Glomerular endothelial cell (primary cell): Measurements from ENCODE around the gene NSG1. TPM values are rescaled to one million over a fixed set of nuclear protein-coding genes. Genes with fewer than 3 reads are reported as not detected.
"Not testable (repeated sequence)": the region's sequence is repeated elsewhere in the genome, so short reads cannot be mapped to it uniquely, and the experiment has no call there.

Source experiments
- DNase-seq: peaks from one replicate; pipeline ENCODE4 v3.0.0-alpha.2; 2011; ENCODE audit warnings: low read depth, low spot score; ENCODE audit errors: extremely low read depth
- total RNA-seq: library from RNA; depleted of rRNA; stranded (reverse); fragments of >200 nt; gene quantifications from 2 replicates; pipeline ENCODE4 v1.2.3, GENCODE V29; 2015

NSG1 gene
- total RNA-seq, 1 donor from 2014 or later: not detected

DNA sequence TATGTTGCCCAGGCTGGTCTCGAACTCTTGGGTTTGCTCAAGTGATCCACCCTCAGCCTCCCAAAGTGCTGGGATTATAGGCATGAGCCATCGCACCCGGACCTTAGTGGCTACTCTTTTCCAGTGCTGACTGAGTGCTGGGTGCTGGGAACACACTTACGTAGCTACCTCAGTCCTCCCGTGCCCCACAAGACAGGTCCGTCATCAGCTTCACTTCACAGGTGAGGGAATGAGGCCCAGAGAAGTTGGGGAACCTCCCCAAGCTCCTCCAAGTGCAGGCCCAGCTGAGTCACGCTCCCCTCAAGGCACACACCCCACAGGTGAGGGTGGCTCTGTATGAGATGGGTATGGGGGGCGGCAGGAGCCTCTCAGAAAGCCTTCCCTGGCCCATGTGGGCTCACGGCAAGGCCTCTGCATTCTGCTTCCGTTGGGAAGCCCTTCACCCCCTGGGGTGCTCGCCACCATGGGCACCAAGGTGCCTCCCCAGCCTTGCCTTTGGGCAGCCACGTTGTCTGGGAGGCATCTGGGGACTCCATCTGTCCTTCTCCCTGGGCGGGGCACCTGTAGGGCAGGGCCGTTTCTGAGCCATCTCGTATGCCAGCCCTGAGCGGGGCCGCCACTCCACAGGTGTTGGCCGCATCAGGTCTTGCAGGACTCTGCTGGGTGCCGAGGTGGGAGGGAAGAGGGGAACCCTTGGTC lies 28.4 kb downstream of the NSG1 start:
- DNase-seq: no peak

DNA sequence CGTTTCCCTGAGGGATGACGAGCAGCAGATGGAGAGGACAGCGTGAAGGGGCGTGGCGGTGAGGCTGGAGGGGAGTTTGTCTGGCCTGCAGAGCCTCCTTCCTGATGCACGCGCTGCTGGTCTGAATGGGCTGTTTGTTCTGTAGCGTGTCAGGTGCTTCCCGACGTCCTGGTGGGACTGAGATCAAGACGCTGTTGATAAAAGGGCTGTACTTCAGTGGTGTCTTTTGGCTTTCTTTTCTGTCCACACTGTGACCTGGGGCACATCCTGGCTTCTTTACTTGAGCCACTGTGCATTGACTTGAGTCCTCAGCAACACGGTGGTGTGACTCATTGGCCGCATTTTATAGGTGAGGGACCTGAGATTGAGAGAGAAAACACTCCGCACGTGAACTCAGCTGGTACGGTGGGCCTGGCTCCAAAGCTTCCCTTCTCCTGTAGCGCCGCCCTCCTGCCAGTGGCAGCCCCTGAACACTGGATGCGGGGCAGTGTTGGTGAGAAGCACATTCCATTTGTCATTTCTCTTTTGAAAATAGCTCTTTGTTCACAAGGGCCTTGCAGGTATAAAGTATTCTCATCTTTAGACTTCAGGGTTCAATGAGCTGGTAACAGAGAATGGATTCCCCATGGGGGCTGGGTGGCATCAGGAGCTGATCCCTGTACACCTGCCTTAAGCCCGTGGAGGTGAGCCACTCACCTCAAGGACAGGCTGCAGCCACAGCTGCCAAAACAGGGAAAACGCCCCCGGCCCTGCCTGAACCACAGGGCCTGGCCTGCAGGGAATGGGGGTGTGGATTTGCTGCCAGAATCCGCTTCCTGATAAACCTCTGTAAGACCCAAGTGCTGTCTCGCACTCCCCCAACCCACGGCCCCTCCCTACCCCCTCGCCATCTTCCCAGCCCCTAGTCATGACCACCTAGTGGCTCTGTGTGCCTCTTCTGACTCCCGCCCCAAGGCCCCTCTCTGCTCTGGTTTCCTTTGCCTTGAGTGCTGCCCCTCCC lies 29.2 kb downstream of the NSG1 start:
- no peak for DNase-seq

DNA sequence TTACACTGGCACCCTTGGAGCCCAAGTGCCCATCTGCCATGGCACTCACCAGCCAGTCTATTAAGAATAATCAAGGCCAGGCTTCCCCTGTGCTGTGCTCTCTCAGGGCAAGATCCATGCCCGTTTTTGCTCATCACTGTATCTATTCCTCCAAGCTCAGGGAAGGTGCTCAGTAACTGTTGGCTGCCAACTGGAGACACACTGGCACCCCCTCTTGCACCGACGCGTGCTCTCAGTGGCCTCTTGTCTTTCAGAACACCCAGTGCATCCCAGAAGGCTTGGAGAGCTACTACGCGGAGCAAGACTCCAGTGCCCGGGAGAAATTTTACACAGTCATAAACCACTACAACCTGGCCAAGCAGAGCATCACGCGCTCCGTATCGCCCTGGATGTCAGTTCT lies 30.1 kb downstream of the NSG1 start:
- DNase-seq: no peak

DNA sequence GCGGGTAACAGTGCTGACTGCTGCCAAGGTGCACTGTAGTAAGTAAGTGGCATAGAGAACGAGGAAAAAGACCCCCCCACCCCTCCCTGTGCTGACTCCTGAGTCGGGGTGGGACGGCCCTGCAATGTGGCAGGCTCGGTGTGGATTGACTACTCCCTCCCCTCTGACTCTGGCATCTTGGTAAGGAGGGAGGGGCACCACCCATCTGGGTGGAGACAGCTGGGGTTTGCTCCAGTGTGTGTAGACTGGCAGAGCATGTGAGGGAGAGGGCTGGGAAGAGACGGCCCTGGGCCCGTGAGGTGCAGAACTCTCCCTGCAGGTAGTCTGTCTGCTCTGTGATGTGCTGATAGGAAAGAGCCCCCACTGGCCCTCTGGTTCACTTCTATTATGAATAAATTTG lies 31.0 kb downstream of the NSG1 start:
- no peak for DNase-seq

DNA sequence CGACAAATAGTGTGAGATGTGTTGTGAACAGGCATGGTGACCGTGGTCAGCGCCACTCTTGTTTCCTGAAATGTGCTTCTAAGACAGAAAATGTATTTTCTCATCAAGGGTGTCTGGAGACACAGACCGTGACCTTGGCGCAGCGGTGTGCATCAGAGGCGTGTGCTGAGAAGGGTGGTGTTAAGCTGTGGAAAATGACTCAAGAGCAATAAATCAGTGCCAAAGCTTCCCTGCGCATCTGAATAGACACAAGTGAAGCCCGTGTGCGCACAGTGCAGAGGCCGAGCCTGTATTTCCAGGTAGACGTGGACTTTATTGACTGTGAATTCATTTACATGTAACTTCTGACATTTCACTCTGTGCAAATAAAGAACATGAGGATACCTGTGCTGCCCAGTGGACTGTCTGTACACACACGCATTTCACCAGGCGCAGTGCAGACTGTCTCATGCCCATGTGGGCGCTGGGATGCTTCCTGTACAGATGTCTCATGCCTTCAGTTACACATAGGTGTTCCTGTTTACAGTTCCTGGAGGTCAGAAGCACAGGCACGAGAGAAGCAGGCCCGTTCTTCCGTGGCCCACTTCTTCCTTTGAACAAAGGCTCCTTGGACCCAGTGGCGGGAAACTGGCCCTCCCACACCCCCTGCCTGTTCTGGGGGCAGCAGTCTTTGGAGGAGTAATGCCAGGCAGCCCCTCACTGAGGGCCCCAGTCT lies 31.9 kb downstream of the NSG1 start:
- no peak for DNase-seq

DNA sequence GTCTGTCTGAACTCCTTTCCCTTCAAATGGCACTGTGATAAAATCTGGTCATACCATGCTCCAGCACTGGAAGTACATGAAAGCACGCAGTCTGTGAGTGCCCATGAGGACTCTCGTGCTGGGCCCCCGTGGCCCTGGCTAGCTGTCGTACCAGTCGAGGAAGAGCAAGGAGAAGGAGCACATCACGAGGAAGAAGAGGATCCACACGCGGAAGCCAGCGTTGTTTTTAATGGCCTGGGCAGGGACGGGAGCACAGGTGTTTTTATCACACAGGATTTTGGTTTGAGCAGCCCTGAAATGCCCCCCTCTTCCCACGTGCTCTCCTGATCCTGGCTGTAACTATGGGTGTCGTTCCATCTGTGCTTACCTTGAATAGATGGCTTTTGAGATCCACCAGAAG lies 33.0 kb downstream of the NSG1 start:
- DNase-seq: no peak

DNA sequence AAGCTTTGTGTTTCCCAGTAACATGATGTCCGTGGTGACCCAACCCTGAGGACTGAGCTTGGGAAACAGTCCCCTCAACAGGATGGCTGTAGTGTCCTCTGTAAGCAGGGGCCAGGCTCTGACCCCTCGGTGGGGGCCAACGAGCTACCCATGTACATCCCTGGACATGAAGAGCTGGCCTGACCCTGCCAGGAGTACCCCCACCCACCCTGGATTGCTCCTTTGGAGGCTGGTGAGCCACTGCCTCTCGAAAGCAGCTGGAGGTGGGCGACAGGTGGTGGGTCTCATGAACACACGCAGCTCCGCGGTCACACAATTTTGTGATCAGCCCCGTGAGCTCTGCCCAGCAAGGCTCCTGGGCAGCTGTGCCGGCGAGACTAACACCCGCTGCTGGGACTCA lies 33.5 kb downstream of the NSG1 start:
- DNase-seq: no peak

DNA sequence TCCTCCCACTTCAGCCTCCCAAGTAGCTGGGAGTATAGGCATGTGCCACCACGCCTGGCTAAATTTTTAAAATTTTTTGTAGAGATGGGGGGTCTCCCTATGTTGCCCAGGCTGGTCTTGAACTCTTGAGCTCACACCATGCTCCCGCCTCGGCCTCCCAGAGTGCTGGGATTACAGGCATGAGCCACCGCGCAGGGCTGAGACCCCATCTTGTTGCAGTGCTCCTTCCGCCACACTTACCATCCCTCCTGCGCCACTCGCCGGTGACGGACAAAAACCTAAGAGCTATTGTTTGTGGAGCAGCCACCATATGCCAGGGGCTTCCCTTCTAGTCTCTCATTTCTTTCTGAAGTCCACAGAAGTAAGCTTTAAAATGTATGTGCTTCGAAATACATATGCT lies 34.5 kb downstream of the NSG1 start:
- no peak for DNase-seq

DNA sequence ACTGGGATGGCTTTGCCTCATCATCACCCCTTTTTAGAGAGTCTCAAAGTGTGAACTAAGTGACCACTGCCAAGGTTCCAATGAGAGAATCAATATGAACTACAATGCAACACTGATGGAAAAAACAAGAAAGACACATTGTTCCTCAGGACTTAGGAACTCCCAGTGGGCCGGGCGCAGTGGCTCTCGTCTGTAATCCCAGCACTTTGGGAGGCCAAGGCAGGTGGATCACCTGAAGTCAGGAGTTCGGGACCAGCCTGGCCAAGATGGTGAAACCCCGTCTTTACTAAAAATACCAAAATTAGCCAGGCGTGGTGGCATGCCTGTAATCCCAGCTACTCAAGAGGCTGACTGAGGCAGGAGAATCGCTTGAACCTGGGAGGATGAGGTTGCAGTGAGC lies 35.2 kb downstream of the NSG1 start:
- DNase-seq: not testable (repeated sequence)

DNA sequence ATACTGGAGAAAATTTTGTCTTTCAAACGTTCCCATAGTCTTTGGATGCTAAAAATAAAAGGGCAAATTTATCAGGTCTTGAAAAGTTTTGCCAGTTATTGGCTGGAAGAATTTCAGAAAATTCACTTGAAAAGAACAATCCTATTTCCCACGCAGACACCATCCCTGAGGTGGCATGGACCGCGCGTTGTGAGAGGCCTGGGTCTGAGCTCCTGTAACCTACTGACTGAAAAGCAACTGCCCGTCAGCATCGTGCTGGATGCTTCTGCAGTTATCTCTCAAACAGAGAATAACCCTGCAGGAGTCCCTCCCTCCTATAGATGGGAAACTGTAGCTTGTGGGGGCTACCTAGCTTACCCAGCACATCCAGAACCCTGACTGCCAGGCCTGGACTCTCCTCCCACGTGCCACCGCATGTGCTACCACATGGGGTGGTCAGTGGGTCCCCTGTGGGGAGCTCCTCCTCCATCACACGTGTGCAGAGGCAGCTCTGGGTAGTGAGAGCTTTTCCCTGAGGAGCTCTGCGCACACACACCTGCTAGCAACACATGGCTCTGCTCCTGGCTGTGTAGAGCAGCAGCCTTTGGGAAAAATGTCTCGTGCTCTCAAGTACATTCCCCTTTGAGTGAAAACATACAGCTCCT lies 36.1 kb downstream of the NSG1 start:
- no peak for DNase-seq

DNA sequence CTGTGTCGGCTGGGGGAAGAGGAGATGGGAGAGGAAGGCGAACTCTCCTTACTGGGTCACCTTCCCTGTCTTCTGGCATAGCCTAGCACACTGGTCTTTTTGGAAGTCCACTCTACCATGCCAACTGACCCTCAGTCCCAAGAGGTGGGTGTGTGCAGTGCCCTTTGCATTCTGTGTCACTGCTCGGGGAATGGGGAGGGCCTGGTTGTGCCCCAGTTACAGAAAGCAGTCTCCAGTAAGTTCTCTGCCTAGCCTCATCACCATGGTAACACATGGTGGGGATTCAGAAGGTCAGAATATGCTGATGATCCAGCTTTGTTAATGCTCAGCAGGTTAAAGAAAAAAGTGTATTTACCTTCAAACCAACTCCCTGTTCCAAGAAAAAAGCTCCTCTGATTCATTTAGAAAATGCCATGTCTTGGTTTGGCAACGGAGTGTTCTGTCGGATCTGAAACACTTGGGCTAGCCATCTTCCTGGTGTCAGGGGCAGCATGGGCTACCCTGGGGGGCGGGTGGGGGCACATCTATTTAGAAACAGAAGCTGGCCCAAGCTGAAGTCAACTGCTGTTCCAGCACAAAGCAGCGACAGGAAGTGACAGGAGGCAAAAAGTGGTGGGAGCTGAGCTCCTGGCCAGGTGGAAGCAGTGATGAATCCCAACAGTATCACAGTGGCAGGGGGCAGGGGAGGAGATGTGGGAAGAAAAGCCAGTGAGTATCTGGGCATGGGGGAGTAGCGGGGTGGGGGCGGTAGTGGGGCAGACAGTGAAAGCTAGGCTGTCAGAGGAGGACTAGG lies 37.0 kb downstream of the NSG1 start:
- no peak for DNase-seq

DNA sequence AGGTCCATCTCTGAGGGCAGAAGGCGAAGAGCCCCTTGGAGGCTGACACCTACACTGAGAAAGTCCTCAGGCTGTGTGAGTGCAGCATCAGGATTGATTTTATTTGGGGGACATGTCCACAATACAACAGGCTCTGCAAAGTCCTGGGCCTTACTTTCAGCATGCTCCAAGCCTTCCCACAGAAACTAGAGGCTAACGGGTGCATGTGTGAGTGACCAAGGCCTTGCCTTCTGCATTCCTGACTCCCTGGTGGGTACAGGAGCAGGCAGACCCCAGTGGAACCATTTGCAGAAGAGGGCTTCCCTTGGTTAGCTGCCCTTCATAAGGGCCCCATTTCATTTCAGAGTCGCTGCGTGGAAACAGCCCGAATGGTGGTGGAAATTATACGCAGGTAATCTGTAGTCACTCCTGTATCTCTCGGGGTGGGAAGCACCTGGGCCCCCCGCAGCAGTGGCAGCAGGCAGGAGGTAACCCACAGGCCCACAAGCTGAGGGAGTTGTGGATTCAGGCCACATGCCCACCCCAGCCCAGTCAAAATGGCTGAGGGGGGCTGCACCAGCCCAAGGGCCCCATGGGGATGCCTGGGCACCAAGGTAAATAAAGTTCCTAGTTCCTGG lies 37.7 kb downstream of the NSG1 start:
- DNase-seq: no peak

DNA sequence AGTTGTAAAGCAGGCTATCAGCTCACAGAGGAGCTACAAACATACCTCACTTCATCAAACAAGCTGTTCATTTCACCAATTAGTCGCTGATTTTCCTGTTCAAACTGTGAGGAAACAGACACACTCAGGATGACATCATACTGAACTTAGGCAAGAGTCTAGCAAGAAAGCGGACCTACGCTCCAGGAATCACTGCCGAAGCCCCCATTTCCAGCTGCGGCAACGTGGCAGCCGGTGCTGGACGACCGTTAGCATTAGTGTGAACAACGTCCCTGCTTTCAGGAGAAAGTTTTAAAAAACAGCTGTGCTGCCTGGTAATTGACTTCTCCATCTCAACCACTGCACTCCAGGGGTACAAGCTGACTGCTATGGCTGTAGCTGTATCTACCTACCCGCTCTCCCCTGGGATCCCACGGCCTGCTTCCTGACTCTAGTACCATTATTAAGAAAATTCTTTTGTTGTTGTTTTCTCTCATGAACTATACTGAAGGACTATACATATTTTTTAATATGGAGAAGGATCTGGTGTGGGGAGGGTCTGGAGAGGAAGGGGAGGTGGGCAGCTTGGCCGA lies 38.3 kb downstream of the NSG1 start:
- DNase-seq: no peak

DNA sequence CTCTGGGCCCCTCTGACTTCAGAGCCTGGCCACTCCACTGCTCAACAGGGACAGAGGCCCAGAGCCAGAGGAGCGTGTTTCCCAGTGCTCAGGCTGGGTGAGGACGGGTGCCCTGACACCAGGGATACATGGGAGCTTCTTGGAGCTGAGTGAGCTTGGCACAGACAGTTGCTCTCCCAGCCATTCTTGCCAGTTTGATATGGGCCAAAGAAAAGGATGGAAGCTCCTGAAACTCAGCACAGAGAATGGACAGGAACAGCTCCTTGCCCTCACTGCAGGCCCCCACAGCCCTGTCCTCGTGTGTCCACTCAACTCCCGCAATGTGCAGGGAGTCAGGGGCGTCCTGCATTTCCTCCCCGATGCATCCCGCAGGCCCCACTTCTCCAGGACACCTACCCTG lies 38.8 kb downstream of the NSG1 start:
- DNase-seq: no peak

DNA sequence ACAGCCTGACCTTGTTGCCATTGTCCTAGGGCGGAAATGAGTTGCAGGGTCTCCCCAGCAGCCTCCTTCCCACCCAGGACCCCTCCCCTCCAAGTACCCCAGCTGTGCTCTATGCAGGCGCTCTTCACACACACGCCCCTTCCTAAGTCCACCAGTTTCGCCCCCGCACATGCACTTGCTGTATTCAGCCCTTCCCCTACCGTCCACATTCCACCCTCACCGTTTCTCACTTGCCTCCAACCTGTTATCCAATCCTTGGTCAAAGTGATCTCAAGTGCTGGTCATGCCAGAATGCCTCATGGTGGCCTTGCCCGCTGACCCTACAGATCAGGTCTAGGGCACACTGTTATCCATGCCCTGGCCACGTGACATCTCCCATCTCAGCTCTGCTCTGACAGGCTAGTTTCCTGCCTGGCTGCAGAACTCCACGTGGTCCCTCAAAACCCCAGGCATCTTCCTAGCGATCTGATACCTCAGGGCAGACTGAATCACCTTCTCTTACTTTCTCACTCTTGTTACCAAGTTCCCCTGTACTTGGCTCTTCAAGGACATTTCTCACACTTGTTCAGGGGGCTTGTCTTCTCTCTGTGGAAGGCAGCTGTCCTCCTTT lies 39.7 kb downstream of the NSG1 start:
- no peak for DNase-seq

DNA sequence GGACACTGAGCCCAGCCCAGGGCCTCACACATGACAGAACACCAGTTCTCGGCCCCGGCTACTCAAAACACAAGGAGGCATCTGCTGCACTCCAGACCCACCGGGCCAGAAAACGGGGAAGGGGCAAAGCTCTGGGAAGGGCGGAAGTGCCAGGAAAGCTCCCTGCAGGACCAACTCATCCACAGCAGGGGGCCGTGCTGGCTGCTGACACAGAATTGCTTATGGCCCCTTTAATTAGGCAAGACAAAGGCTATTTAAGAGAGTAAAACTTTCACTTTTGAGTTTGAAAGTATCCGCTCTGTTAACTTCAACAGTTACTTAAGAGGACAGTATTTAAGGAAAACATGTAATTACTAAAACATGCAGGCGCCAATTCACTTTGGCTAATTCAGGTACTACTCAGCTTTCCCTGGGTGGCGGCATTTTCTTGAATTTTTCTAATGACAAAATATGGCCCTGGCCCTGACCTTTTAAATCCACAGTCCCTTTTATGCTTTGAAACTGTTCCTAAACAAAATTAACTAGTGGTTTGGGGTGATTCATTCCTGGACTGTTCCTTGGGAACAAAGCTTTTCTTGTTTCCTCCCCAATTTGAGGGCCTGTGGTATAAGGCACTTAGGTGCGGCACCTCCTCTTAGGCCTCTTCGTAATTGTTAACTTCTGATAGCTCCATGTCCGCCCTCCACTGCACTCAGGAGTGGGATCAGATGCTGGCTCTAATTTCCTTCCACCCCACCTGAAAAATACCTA lies 40.4 kb downstream of the NSG1 start:
- DNase-seq: no peak

DNA sequence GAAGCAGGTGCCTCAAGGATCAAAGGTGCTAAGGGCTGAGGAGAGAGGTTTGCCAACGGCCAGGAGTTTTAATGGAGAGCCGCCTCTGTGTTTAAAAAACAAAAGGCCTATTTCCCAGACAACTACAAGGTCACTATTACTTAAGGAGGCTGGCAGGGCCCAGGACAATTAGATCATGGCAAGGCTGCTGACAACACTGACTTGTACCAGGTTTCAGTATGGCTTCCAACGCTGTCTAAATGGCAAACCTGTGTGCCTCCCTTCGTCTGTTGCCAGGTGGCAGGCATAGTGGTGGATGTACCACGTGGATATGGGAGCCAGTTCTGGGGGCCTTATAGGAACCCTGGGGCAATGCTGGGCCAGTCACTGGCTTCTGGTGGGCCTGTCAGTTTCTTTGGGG lies 41.0 kb downstream of the NSG1 start:
- DNase-seq: no peak
